ENCODE results near the gene LPCAT4.

GRCh38 chr15:34360298-34360697, 6.7 kb downstream of the LPCAT4 start:
- TF ChIP-seq CTCF (IDR thresholded peaks at IDR 0.05) (no peak), POLR2A (IDR thresholded peaks at IDR 0.05) (no peak)
